SK-N-MC (cell line): ENCODE measurements around the gene AUTS2.

Experiments
- EZH2 ChIP-seq: fragments of 200-600 bp; sonication (generic); IDR thresholded peaks from one replicate; pipeline ENCODE4 v1.6.1; 2017; ENCODE audit warnings: antibody characterized with exemption
- FOXP2 ChIP-seq: optimal IDR thresholded peaks from 2 replicates; pipeline ENCODE3; 2011; ENCODE audit warnings: mild to moderate bottlenecking, moderate library complexity; ENCODE audit not compliant: insufficient read depth; ENCODE audit errors: extremely low read length, control extremely low read depth
- POLR2AphosphoS5 ChIP-seq: IDR thresholded peaks from 2 replicates; pipeline ENCODE4 v1.6.1; 2012; ENCODE audit warnings: mild to moderate bottlenecking, low read depth, low read length, borderline replicate concordance

GRCh38 chr7:70830426-70830825, 1232.2 kb downstream of the AUTS2 start:
- TF ChIP-seq EZH2 = no peak
- no peak for TF ChIP-seq POLR2AphosphoS5
- no peak for TF ChIP-seq FOXP2
